ENCODE data around the gene KLHL14. TPM values are rescaled to one million over a fixed set of nuclear protein-coding genes. Genes with fewer than 3 reads are reported as not detected.

Gene KLHL14
- total and polyA plus RNA-seq, 2 of the 13 experiments (the other 11 are each of a cell fraction or from before 2014, with no cell fraction given) = 16.0 to 41.8 TPM

GRCh38 chr18:32802591-32803451, 30.0 kb upstream of the KLHL14 start (continued):
- no peak for TF ChIP-seq ZNF746 (CRISPR knock-in tag; IDR thresholded peaks at IDR 0.05)
- no peak for TF ChIP-seq ZNF292 (CRISPR knock-in tag; IDR thresholded peaks at IDR 0.05; ENCODE audit: borderline replicate concordance, low read depth)
- TF ChIP-seq ZNF609 (CRISPR knock-in tag; IDR thresholded peaks at IDR 0.05; ENCODE audit: borderline replicate concordance) = no peak
- no peak for TF ChIP-seq AGO1 (IDR thresholded peaks at IDR 0.05; ENCODE audit: low read depth, low read length, poor library complexity, severe bottlenecking)
- no peak for TF ChIP-seq ZNF737 (CRISPR knock-in tag; IDR thresholded peaks at IDR 0.05; ENCODE audit: borderline replicate concordance)
- 0 out of 2 replicates have a peak, but pooled peaks have one; percentile 12 for TF ChIP-seq ZSCAN25 (CRISPR knock-in tag; IDR thresholded peaks at IDR 0.05)
- no peak for TF ChIP-seq ZFP1 (CRISPR knock-in tag; IDR thresholded peaks at IDR 0.05)
- TF ChIP-seq PRPF4 (IDR thresholded peaks at IDR 0.05; ENCODE audit: low read depth, low read length, poor library complexity, severe bottlenecking) = no peak
- no peak for TF ChIP-seq ZNF350 (CRISPR knock-in tag; IDR thresholded peaks at IDR 0.05; ENCODE audit: borderline replicate concordance, low read depth)
- no peak for TF ChIP-seq SNAI1 (CRISPR knock-in tag; IDR thresholded peaks at IDR 0.05; ENCODE audit: borderline replicate concordance)
- no peak for TF ChIP-seq HOMEZ (CRISPR knock-in tag; IDR thresholded peaks at IDR 0.05; ENCODE audit: low read depth)
- no peak for TF ChIP-seq ZNF770 (CRISPR knock-in tag; IDR thresholded peaks at IDR 0.05)
- TF ChIP-seq ZNF619 (CRISPR knock-in tag; IDR thresholded peaks at IDR 0.05) = no peak
- no peak for TF ChIP-seq ZNF782 (CRISPR knock-in tag; IDR thresholded peaks at IDR 0.05; ENCODE audit: borderline replicate concordance)
- no peak for TF ChIP-seq SRY (CRISPR knock-in tag; IDR thresholded peaks at IDR 0.05)
- no peak for TF ChIP-seq SMARCC2 (IDR thresholded peaks at IDR 0.05)
- no peak for TF ChIP-seq ZSCAN12 (CRISPR knock-in tag; IDR thresholded peaks at IDR 0.05)
- TF ChIP-seq PPARG (CRISPR knock-in tag; conservative IDR thresholded peaks at IDR 0.05) = no peak

Data from HepG2 (cell line).